Measurements from ENCODE around the gene MGST1. TPM values are rescaled to one million over a fixed set of nuclear protein-coding genes. Genes with fewer than 3 reads are reported as not detected.

MGST1 gene, protein sequence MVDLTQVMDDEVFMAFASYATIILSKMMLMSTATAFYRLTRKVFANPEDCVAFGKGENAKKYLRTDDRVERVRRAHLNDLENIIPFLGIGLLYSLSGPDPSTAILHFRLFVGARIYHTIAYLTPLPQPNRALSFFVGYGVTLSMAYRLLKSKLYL
- total RNA-seq: 10 to 100 TPM; 39.8 to 65.9 (median 44.6) TPM

GRCh38 chr12:16347391-16348298 lies at the start of gene MGST1:
TSS of gene MGST1 (plus strand) at chr12:16347645. CDS start at chr12:16354253, 6,608 bp downstream.
- Histone ChIP-seq H3K9me3 (no peaks in the 10 kb centered on the region), H3K27ac (replicated peaks in 1 of 4) (peak within 1 kb of the TSS; percentile 62 to 71 (median 68)), H3K4me1 (peaks cover 0 to 11% (median 6%) of the 10 kb centered on the region in 4 donors), H3K27me3 (peaks cover 0 to 17% (median 0%) of the 10 kb centered on the region in 4 donors), H3K4me3 (peak within 1 kb of the TSS; percentile 47 to 59 (median 48)), H3K36me3 (no peaks in the 10 kb centered on the region)
- no peak for DNase-seq (ENCODE audit: extremely low spot score)
- intact Hi-C loops (cut with DNase I): no loop called here
- WGBS: 13% methylated on average over 19 of the region's 31 CpGs
- TF ChIP-seq EP300 (IDR thresholded peaks at IDR 0.05) (no peak), POLR2A (IDR thresholded peaks at IDR 0.05; ENCODE audit: low read depth) (no peak), POLR2AphosphoS5 (IDR thresholded peaks at IDR 0.05) (peak in 1 of 2 donors; percentile 70)

- no peak for TF ChIP-seq POLR2A (IDR thresholded peaks at IDR 0.05; ENCODE audit: low read depth)
- Histone ChIP-seq H3K27me3 (no peaks in the 10 kb centered on the region), H3K36me3 (no peaks in the 10 kb centered on the region), H3K4me3 (no peak overlapping the region), H3K4me1 (no peaks in the 10 kb centered on the region), H3K27ac (replicated peaks in 1 of 4) (no peak overlapping the region), H3K9me3 (no peaks in the 10 kb centered on the region)
- 53% methylated on average over 2 of the region's 2 CpGs for WGBS
- no peak for DNase-seq (ENCODE audit: extremely low spot score)
- intact Hi-C loops (cut with DNase I): no loop called here
Measured at GRCh38 chr12:16299403-16299802, 48.0 kb upstream of the MGST1 start.

- intact Hi-C loops (cut with DNase I): no loop called here
- 39% methylated on average over 1 of the region's 1 CpG for WGBS
- H3K4me1 ChIP-seq: no peaks in the 10 kb centered on the region
- no peak overlapping the region for H3K4me3 ChIP-seq
- H3K27ac ChIP-seq (replicated peaks in 1 of 4): peak overlapping the region; percentile 18 to 60 (median 44)
- DNase-seq (ENCODE audit: extremely low spot score): no peak
- H3K36me3 ChIP-seq: no peaks in the 10 kb centered on the region
- no peak for TF ChIP-seq CTCF (IDR thresholded peaks at IDR 0.05)
- no peaks in the 10 kb centered on the region for H3K27me3 ChIP-seq
- no peaks in the 10 kb centered on the region for H3K9me3 ChIP-seq
Measured at GRCh38 chr12:16300122-16300521, 47.3 kb upstream of the MGST1 start.

- H3K27ac ChIP-seq (replicated peaks in 1 of 4): peak overlapping the region; percentile 18 to 60 (median 44)
Measured at GRCh38 chr12:16300736-16301135, 46.7 kb upstream of the MGST1 start.

DNA sequence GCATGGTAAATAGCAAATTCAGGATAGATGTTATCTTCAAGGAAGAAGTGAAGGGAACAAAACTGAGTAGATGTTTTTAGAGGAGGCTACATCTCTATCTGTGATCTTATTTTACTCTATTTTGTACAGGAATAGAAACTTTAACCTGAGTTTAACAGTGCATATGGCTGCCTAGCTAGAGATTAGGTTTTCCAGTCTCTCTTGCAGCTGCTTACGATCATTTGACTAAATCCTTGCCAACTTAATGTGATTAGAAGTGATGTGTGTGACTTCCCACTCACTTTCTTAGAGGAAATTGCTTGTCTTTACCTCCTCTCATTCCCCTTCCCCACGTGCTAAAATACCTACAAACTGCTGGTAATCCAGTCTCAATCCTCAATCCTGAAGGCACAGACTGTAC lies 43.5 kb upstream of the MGST1 start:
- Histone ChIP-seq H3K27me3 (no peaks in the 10 kb centered on the region), H3K4me1 (no peaks in the 10 kb centered on the region), H3K27ac (replicated peaks in 1 of 4) (no peak overlapping the region), H3K4me3 (no peak overlapping the region), H3K36me3 (no peaks in the 10 kb centered on the region), H3K9me3 (peaks cover 0 to 2% (median 0%) of the 10 kb centered on the region in 4 donors)
- WGBS: 39% methylated on average over 2 of the region's 2 CpGs
- no peak for TF ChIP-seq POLR2AphosphoS5 (IDR thresholded peaks at IDR 0.05)
- no peak for TF ChIP-seq EP300 (IDR thresholded peaks at IDR 0.05)
- no peak for TF ChIP-seq POLR2A (IDR thresholded peaks at IDR 0.05; ENCODE audit: low read depth)
- no peak for TF ChIP-seq CTCF (IDR thresholded peaks at IDR 0.05)
- DNase-seq (ENCODE audit: extremely low spot score): no peak
- intact Hi-C loops (cut with DNase I): no loop called here

More at GRCh38 chr12:16300736-16301135, 46.7 kb upstream of the MGST1 start:
- DNase-seq (ENCODE audit: extremely low spot score): no peak
- H3K4me3 ChIP-seq: no peak overlapping the region
- 71% methylated on average over 7 of the region's 7 CpGs for WGBS
- no peaks in the 10 kb centered on the region for H3K9me3 ChIP-seq
- no peaks in the 10 kb centered on the region for H3K4me1 ChIP-seq
- intact Hi-C loops (cut with DNase I): no loop called here
- TF ChIP-seq CTCF (IDR thresholded peaks at IDR 0.05): no peak
- no peak for TF ChIP-seq POLR2AphosphoS5 (IDR thresholded peaks at IDR 0.05)
- no peak for TF ChIP-seq EP300 (IDR thresholded peaks at IDR 0.05)
- TF ChIP-seq POLR2A (IDR thresholded peaks at IDR 0.05; ENCODE audit: low read depth): no peak
- H3K36me3 ChIP-seq: no peaks in the 10 kb centered on the region
- no peaks in the 10 kb centered on the region for H3K27me3 ChIP-seq
